Smooth muscle cell (in vitro differentiated cells): ENCODE data around the gene CENPP. TPM values are rescaled to one million over a fixed set of nuclear protein-coding genes. Genes with fewer than 3 reads are reported as not detected.

Experiments
- DNase-seq: peaks from one replicate; lab custom pipeline; 2025; ENCODE audit not compliant: unreplicated experiment; lab: John Stamatoyannopoulos, UW
- H2AFZ ChIP-seq: fragments of 200-600 bp; sonication (generic); 2 replicates; pipeline ENCODE4 v1.6.0; 2016; ENCODE audit warnings: antibody characterized with exemption, low read depth, mild to moderate bottlenecking
- H3F3A ChIP-seq: fragments of 200-600 bp; sonication (generic); 2 replicates; pipeline ENCODE4 v1.6.0; 2017; ENCODE audit warnings: antibody characterized with exemption, low read depth
- H3K27ac ChIP-seq: fragments of 200-600 bp; sonication (generic); 2 replicates; pipeline ENCODE4 v1.5.1; 2016; ENCODE audit warnings: low read depth, mild to moderate bottlenecking
- H3K27me3 ChIP-seq: fragments of 200-600 bp; sonication (generic); 2 replicates; pipeline ENCODE4 v1.6.1; 2016; ENCODE audit warnings: low read depth, mild to moderate bottlenecking
- H3K36me3 ChIP-seq: fragments of 200-600 bp; sonication (generic); 2 replicates; pipeline ENCODE4 v1.5.1; 2016; ENCODE audit warnings: low read depth
- H3K4me1 ChIP-seq: fragments of 200-600 bp; sonication (generic); 2 replicates; pipeline ENCODE4 v1.5.1; 2016; ENCODE audit warnings: low read depth
- H3K4me2 ChIP-seq: fragments of 200-600 bp; sonication (generic); 2 replicates; pipeline ENCODE4 v1.6.0; 2016; ENCODE audit warnings: mild to moderate bottlenecking
- H3K4me3 ChIP-seq: fragments of 200-600 bp; sonication (generic); 2 replicates; pipeline ENCODE4 v1.5.1; 2016; ENCODE audit warnings: mild to moderate bottlenecking
- H3K79me2 ChIP-seq: fragments of 200-600 bp; sonication (generic); 2 replicates; pipeline ENCODE4 v1.6.0; 2016; ENCODE audit warnings: low read depth, mild to moderate bottlenecking
- H3K9ac ChIP-seq: fragments of 200-600 bp; sonication (generic); 2 replicates; pipeline ENCODE4 v1.6.0; 2016; ENCODE audit warnings: low read depth
- H3K9me3 ChIP-seq: fragments of 200-600 bp; sonication (generic); replicated peaks from 2 replicates; pipeline ENCODE4 v1.5.1; 2016; ENCODE audit warnings: low read depth
- H4K20me1 ChIP-seq: fragments of 200-600 bp; sonication (generic); 2 replicates; pipeline ENCODE4 v1.6.0; 2016; ENCODE audit warnings: low read depth
- WGBS: methylation state at CpG from one replicate; pipeline ENCODE4 v1.1.7; 2016; ENCODE audit warnings: low lambda C conversion rate; 5-methylcytosine and 5-hydroxymethylcytosine counted together
- polyA plus RNA-seq: library from polyadenylated mRNA; unstranded; fragments of >200 nt; fragmentation: Nextera tagmentation; extraction: Ambion mirVana; gene quantifications from 2 replicates; pipeline ENCODE4 v1.2.1, GENCODE V29; 2016
- total RNA-seq: library from RNA; depleted of rRNA; stranded (reverse); fragments of >200 nt; gene quantifications from 2 replicates; pipeline ENCODE4 v1.2.3, GENCODE V29; 2014
- TF ChIP-seq, protein P1 (sequence below): fragments of 200-600 bp; sonication (generic); IDR thresholded peaks from 2 replicates; pipeline ENCODE4 v1.5.1; 2017; ENCODE audit warnings: borderline replicate concordance, mild to moderate bottlenecking, antibody characterized with exemption; ENCODE audit not compliant: insufficient read depth, poor library complexity, severe bottlenecking

Gene CENPP
- total and polyA plus RNA-seq, 2 experiments from 2014 or later: 4.2 to 17.5 TPM

DNA sequence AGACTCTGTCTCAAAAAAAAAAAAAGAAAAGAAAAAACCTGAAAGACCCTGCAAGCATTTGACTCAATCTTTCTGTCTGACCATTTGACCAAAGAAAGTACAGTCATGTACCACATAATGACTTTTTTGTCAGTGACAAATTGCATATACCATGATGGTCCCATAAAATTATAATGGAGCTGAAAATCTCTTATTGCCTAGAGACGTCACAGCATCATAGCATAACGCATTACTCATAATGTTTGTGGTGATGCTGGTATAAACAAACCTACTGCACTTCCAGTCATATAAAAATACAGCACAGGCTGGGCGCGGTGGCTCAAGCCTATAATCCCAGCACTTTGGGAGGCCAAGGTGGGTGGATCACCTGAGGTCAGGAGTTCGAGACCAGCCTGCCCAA is 199.6 kb downstream of the CENPP start:
- Histone ChIP-seq H3K27ac (peak overlapping the region; percentile 17), H3K79me2 (no peaks in the 10 kb centered on the region), H3K4me2 (no peak overlapping the region), H4K20me1 (no peaks in the 10 kb centered on the region), H3K27me3 (no peaks in the 10 kb centered on the region), H2AFZ (no peak overlapping the region), H3K4me3 (no peak overlapping the region), H3F3A (no peaks in the 10 kb centered on the region), H3K9me3 (no peaks in the 10 kb centered on the region), H3K36me3 (no peaks in the 10 kb centered on the region), H3K9ac (no peak overlapping the region), H3K4me1 (no peaks in the 10 kb centered on the region)
- DNase-seq: no peak
- 54% methylated on average over 5 of the region's 5 CpGs for WGBS
- TF ChIP-seq, protein P1, sequence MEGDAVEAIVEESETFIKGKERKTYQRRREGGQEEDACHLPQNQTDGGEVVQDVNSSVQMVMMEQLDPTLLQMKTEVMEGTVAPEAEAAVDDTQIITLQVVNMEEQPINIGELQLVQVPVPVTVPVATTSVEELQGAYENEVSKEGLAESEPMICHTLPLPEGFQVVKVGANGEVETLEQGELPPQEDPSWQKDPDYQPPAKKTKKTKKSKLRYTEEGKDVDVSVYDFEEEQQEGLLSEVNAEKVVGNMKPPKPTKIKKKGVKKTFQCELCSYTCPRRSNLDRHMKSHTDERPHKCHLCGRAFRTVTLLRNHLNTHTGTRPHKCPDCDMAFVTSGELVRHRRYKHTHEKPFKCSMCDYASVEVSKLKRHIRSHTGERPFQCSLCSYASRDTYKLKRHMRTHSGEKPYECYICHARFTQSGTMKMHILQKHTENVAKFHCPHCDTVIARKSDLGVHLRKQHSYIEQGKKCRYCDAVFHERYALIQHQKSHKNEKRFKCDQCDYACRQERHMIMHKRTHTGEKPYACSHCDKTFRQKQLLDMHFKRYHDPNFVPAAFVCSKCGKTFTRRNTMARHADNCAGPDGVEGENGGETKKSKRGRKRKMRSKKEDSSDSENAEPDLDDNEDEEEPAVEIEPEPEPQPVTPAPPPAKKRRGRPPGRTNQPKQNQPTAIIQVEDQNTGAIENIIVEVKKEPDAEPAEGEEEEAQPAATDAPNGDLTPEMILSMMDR: no peak

DNA sequence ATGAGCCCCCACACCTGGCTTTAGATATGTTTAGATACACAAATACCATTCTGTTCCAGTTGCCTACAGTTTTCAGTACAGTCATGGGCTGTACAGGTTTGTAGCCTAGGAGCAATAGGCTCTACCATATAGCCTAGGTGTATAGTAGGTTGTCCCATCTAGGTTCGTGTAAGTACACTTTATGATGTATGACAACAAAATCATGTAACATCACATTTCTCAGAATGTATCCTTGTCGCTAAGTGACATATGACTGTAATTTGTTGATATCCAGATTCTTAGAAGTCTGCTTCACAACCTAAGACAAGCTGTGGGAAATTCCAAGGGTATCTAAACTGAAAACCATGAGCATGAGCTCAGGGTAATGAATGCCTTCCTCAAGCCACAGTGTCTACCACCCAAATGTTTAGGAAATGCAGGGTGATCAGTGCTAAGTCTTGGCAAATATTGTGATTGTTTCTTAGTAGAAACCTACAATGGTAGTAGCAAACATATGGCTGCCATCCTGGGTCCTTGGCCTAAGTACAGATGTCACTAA is 201.6 kb downstream of the CENPP start:
- H2AFZ ChIP-seq: no peak overlapping the region
- no peak overlapping the region for H3K27ac ChIP-seq
- H3K4me2 ChIP-seq: no peak overlapping the region
- H3K9ac ChIP-seq: no peak overlapping the region
- no peak overlapping the region for H3K4me3 ChIP-seq
- H3K36me3 ChIP-seq: no peaks in the 10 kb centered on the region
- no peak for DNase-seq
- H3K9me3 ChIP-seq: no peaks in the 10 kb centered on the region
- no peaks in the 10 kb centered on the region for H3K27me3 ChIP-seq
- TF ChIP-seq, protein P1: no peak
- no peaks in the 10 kb centered on the region for H3K79me2 ChIP-seq
- no peaks in the 10 kb centered on the region for H4K20me1 ChIP-seq
- WGBS: 100% methylated on average over 2 of the region's 2 CpGs
- H3K4me1 ChIP-seq: no peaks in the 10 kb centered on the region
- H3F3A ChIP-seq: no peaks in the 10 kb centered on the region

DNA sequence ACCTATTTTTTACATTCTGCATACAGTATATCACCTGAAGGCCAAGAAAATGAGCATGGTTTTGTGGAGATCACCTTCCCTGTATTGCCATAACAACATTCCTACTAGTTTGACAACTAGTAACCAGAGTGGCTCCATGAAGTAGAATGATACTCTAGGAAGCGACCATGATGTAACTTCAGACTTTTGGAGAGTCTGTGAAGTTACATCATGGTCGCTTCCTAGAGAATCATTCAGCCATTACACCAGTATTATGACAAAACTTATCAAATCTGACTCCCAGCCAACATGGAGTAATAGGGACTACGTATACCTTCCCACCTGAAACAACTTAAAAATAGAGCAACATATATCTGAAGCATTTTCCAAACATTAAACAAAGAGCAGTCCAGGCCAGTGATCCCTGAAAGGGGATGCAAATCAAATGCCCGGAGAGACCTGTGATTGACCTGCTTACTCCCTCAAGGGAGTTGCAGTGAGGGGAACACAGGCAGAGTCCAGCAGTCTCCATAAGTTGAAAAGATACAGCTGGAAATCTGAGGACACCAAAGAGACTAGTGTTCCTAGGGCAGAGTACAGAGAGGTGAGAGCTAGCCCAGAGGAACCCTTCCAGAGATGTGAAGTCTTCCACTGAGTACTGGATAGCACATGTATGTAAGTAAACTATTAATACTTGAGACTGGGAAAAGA is 202.2 kb downstream of the CENPP start:
- no peak overlapping the region for H3K4me2 ChIP-seq
- no peaks in the 10 kb centered on the region for H3K4me1 ChIP-seq
- H3K4me3 ChIP-seq: no peak overlapping the region
- no peak for DNase-seq
- H3K27ac ChIP-seq: no peak overlapping the region
- H3K36me3 ChIP-seq: no peaks in the 10 kb centered on the region
- WGBS: 98% methylated on average over 4 of the region's 4 CpGs
- H3K9ac ChIP-seq: no peak overlapping the region
- H3K27me3 ChIP-seq: no peaks in the 10 kb centered on the region
- H3K9me3 ChIP-seq: no peaks in the 10 kb centered on the region
- no peaks in the 10 kb centered on the region for H3K79me2 ChIP-seq
- H3F3A ChIP-seq: no peaks in the 10 kb centered on the region
- no peak overlapping the region for H2AFZ ChIP-seq
- TF ChIP-seq, protein P1: no peak
- H4K20me1 ChIP-seq: no peaks in the 10 kb centered on the region

DNA sequence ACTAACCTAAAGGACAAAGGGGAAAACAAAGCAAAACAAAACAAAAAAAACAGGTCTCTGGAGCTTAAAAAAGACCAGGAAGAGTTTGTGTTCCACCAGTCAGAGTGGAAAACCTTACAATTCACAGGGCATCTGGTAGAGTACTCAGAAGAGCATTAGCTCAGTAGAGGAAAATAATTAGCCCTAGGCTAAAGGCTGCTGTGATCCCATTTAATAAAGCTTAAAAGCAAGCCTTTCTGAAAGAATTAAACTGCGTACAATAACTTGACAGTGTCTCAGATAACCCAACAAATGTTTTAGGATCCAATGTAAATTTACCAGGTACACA is 202.7 kb downstream of the CENPP start:
- Histone ChIP-seq H3K36me3 (no peaks in the 10 kb centered on the region), H3K79me2 (no peaks in the 10 kb centered on the region), H3K9ac (no peak overlapping the region), H3K4me3 (no peak overlapping the region), H3K27me3 (no peaks in the 10 kb centered on the region), H3K4me1 (no peaks in the 10 kb centered on the region), H3F3A (no peaks in the 10 kb centered on the region), H3K9me3 (no peaks in the 10 kb centered on the region), H4K20me1 (no peaks in the 10 kb centered on the region), H3K27ac (no peak overlapping the region), H3K4me2 (no peak overlapping the region), H2AFZ (no peak overlapping the region)
- DNase-seq: no peak
- 91% methylated on average over 1 of the region's 1 CpG for WGBS
- TF ChIP-seq, protein P1: no peak
